ENCODE results near the gene NCBP2L. TPM values are rescaled to one million over a fixed set of nuclear protein-coding genes. Genes with fewer than 3 reads are reported as not detected.

Gene NCBP2L
- polyA plus RNA-seq, 4 donors, result 0.14 to 0.20 TPM; not detected in 2

DNA sequence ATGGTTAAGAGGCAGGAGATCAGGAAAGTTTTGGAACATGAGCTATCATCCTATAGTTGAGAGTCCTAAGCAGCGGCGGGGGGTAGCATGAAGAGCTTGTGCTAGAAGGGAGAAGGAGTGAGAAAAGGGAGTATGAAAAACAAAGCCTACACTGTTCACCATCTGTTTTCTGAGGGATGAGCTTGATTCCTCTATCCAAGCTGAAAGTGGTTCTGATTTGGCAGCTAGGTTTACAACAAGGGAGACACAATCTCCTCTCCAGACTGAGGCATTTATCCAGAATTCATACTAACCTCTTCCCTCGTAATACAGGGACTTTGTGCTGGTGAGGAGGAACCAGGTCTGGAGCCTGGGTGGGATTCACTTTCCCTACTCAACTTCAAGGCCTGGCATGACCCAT is 25.5 kb upstream of the NCBP2L start:
- no peak for DNase-seq (ENCODE audit: low read depth in 4 of 4, low spot score in 3 of 4)

DNA sequence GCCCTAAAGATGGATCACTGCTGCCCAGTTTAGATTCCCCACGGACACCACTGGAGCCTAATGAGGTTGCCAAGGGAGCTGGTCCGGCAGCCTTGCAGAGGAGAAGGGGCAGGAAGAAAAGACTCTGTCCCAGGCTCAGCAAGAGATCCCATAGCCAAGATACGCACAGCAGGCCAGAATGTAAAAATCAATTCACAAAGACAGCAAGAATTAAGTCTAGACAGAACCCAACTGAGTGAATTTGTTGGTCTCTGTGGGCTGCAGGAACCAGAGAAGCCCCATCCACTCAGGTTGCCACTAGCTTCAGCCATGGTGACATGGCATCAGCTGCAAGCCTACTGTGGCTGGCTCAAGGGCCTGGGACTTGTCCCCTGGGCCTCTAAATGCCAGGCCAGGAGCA is 24.8 kb upstream of the NCBP2L start:
- no peak for DNase-seq (ENCODE audit: low read depth in 4 of 4, low spot score in 3 of 4)

DNA sequence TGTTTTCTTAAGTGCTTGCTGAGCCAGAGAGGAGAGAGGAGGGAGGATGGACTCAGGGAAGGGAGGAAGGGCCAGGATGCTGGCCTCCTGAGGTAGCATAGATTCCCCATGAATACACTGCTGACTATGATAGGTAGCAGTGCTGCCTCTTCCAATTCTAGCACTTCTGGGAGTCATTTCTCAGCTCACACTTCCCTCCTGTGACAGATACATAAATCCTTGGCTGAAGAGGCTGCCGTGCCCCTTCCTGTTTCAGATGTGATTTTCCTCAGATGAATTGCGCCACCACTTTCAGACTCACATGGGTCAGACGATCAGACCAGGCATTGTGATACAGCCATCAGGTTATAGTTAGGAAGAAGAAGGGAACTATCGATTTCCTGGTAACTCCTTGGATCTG is 24.3 kb upstream of the NCBP2L start:
- DNase-seq (ENCODE audit: low read depth in 4 of 4, low spot score in 3 of 4), result no peak

DNA sequence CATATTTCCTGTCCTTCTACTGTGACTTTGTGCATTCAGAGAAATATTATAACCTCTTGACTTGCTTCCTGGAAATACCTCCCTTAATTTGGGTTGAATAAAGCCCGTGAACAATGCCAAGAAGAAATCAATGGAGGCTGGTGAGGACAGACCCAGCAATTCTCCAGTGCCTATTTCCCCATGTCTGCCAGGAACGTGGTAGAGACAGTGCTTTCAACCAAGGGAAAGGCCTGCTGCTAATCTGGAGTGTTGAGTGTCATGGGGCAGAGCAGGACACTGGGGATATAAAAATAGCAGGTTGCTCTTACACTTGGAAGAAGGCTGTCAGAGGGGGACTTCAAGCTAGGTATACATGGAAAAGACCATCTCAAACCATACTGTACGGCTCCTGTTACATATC is 21.8 kb upstream of the NCBP2L start:
- no peak for DNase-seq (ENCODE audit: low read depth in 4 of 4, low spot score in 3 of 4)

DNA sequence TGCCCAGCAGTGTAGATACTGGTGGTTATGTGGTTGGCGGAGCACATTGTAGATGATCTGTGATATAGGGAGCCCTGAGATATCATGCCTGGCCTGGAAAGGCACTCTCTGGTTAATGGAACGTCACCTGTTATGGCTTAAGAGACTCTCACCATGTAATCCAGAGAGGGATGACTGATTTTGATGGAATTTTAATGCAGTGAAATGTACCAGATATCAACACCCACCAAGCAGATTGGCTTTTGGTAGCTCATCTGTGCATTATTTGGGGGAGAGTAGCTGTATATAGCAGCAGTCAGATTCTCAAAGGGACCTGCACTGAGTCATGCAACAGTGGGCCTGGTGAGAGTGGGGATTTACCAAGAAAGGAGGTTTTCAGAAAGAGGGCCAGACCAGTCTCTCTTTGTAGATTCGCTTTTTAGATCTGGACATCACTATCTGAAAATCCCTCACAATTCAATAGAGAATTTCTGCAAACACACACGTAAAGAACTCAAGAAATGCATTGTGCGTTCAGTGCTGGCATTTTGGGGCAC is 19.2 kb upstream of the NCBP2L start:
- no peak for DNase-seq (ENCODE audit: low read depth in 4 of 4, low spot score in 3 of 4)

DNA sequence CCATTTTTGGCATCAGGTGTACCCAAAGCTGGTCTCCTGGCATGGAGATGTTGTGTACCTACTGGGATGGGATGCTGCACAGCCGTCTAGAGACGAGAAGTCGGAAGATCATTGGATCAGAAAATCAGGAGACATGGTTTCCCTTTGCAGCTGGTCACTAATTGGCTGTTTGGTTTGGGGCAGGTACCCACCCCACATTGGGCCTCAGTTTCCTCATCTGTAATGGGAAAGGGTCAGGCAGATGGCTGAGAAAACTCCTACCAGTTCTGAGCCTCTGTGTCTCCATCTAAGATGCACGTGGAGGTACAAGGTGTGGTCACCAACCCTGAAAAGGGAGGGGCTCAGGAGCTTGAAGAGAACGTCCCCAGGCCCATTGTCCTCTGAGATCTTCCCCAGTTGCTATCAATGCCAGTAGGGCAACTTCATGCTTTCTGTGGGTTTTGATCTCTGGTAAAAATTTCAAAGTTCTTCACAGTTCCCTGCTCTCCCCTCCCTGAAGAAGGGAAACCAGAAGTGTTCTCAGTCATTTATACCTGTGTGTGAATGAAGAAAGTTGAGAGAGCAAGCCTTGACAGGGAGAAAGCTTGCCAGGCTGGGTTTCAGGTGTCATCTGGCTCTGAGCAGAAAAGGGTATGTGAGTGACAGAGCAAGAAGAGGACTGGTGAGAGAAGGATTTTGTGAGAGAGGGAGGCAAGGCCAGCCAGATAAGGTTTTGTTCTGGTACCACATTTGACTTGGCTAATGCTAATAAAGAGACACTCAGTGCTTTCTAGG is 17.0 kb upstream of the NCBP2L start:
- DNase-seq (ENCODE audit: low read depth in 4 of 4, low spot score in 3 of 4), result no peak

DNA sequence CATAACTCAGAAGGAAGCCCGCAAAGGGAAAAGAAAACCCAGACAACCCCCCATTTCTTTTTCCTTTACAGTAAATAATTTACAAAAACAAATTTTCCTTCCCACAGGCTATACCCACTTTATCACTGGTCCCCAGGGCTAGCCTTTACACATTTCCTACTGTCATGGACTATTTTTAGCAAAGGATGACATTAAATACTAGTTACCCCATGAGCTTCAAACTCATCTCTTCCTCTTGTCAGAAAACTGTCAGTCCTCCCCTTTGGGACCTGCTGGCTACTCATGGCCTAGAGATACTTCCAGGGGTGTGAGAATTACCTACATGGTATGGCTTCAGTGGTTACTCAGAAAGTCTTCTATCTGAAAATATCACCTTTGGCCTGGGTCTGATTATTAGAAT is 13.9 kb upstream of the NCBP2L start:
- DNase-seq (ENCODE audit: low read depth in 4 of 4, low spot score in 3 of 4), result no peak

DNA sequence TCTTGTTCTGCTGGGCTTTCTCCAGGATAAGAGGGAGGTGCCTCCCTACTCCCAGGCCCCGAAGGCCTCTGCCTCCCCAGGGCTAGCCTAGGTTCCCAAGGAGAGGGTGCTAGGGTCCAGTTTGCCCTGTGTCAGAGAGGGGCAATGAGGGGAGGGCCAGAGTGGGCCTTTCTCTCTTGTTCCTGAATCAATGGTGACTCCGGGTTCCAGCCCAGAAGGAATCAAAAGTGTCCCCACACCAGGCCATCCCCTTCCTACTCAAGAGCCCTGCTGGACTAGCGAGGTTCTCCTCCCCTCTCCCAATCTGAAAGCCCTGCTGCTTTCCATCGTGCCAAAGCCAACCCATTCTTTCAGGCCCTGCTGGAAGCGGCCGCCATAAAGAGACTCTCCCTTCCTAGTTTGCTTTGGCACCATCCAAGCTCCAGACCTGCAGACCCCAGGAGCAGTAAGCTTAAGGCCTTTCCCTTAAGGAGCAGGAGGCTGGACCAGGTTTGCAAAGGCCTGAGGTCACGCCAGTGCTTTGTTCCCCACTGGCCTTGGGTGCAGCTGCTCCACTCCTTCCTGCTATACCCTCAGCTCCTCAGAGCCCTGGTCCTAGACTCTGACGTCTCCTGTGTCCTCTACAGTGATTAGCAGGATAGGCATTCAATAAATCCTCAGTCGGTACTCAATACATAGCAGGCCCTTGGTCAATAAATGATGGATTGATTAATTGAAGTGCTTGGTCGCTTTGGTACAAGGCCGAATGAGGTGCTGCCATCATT is 12.5 kb upstream of the NCBP2L start:
- DNase-seq (ENCODE audit: low read depth in 4 of 4, low spot score in 3 of 4), result no peak

DNA sequence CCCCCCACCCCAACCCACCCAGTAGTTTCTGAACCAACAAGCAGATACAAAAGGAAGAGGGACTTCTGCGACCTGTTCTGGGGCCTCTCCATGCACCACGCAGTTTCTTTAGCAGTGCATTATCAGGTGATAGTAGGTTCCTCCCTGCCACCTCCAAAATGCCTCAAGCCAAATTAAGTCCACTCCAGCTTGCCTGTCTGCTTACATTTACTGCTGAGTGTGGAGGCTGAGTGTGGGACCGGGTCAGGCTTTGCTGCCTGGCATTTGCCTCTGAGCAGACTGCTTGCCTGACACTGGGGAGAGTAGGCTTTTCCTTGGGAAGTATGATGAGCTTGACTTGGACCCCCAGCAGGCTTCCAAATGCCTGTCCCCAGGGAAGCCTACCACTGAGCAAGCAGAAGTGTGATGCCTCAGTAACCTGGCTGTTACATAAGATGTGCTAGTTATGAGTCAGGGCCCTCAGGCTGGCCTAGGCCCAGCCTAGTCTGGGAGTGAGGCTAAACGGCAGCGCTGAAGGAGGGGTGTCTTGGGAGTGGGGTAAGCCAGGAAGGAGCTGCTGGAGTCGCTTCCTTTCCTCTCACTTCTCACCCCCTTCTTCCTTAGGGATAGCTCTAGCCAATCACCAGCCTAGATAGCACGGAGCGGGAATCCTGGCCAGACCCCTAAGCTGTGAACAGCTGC is 10.9 kb upstream of the NCBP2L start:
- no peak for DNase-seq (ENCODE audit: low read depth in 4 of 4, low spot score in 3 of 4)

DNA sequence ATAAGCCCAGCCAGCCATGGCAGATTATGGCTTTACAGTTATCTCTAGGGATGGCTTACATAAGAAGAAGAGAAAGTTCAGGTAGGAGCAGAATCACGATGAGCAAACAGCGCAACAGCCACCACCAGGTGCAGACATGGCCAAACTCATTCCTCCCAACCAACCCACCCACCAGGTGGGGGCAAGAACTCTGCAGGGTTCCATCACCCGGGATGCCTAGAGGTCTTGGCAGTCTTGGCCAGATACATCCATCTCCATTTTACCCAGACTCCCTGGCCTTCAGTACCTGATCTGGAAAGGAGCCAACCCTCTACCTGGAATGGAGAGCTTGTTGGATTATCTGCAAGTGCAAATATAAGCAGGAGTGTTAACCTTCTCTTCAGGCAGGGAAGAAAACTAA is 9.5 kb upstream of the NCBP2L start:
- DNase-seq (ENCODE audit: low read depth in 4 of 4, low spot score in 3 of 4), result no peak

DNA sequence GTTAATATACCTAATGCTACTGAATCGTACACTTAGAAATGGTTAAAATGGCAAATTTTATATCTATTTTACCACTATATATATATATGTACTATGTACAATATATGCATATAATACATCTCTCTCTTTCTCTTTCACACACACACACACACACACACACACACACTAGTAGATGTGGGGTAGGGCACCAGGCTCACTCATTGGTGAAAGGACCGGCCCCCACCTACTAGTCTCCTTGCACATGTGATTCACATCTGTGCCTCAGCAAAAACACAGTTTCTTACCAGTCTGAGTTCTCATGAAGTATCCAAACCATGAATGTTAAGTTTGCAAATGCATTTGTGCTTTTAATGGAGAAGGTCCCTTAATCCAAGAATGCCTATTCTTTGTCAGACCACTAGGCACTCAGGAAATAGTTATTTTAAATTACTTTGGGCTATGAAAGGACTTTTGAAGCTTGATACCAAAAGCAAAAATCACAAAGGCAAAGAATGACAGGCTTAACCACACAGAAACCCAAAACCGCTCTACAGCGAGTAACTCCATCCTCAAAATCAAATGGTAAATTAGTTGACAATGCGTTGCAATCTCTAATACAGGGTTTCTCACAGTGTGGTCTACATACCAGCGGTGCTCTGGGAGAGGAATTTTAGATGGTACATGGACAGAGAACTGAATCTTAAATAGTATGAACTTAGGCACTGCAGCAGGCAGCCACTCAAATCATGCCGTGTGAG is 7.8 kb upstream of the NCBP2L start:
- DNase-seq (ENCODE audit: low read depth in 4 of 4, low spot score in 3 of 4), result no peak

DNA sequence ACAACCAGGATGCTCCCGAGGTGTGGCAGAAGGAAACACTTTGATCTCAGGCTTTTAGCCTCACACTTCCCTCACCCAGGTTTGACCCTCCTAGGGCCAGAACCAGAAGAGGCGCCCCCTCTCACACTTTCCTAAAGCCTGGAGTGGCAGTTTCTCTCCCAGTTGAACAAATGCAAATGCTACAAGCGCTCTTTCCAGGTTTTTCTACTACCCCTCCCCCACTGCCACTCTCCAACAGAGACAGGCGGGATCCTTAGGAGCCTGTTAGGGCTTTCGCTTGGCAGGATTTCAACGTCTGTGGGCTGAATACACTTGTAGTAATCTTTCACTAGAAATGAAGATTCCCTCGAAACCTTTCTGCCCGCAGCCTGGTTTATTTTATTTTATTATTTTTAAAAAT is 4.3 kb upstream of the NCBP2L start:
- no peak for DNase-seq (ENCODE audit: low read depth in 4 of 4, low spot score in 3 of 4)

DNA sequence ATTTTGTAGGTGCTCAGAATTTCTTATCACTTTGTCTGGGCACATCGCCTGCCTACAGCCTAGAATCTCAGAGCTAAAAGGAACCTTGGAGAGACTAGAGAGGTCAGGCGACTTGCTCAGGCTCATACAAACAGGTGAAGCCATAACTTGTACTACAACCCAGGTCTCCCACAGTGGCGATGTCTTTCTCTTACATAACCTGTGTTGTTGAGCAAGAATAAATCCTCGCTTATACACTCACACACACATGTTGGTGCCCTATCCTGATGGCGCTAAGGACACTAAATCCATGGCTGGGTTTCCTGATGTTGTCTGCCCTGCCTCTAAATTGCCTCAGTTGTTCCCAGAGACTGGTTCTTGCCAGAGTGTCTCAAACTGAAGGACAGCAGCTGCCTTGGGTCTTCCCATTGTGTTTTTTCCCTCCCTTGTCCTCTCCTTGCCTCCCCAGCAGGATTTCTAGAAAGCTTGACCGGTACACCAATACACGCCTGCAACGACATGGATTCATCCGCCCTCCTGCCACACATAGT is 3.6 kb upstream of the NCBP2L start:
- DNase-seq (ENCODE audit: low read depth in 4 of 4, low spot score in 3 of 4), result no peak

DNA sequence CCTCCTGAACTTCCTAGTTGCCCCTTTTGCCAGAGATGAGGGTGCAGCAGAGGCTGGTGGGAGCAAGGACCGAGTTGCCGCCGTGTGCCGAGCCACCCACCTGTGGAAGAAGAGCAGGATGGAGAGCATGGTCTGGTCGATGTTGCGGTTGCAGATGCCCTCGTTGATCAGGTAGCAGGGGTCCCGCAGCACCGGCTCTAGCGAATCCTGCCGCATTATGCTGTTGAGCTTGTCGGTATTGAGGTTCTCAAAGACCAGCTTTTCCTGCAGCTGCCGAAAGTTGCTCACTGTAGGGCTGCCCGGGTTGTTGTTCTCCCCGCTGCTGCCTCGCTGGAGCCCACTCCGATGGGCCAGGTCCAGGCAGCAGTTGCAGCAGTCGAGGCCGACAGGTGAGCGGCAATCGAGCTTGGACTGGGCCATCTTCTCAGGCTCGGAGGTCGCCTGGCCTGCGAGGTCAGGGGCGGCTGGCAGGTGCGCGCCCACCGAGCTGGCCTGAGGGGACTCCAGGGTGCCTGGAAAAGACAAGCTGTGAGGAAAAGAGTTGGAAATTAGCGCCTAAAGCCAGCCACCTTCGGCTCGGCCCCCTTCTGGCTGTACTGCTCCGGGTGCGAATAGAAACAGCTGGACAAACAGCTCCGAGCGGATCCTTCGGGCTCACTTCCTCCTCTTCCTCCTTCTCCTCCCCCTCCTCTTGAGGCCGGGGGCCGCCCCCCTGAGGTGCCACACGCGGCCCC is 2.4 kb upstream of the NCBP2L start:
- no peak for DNase-seq (ENCODE audit: low read depth in 4 of 4, low spot score in 3 of 4)

DNA sequence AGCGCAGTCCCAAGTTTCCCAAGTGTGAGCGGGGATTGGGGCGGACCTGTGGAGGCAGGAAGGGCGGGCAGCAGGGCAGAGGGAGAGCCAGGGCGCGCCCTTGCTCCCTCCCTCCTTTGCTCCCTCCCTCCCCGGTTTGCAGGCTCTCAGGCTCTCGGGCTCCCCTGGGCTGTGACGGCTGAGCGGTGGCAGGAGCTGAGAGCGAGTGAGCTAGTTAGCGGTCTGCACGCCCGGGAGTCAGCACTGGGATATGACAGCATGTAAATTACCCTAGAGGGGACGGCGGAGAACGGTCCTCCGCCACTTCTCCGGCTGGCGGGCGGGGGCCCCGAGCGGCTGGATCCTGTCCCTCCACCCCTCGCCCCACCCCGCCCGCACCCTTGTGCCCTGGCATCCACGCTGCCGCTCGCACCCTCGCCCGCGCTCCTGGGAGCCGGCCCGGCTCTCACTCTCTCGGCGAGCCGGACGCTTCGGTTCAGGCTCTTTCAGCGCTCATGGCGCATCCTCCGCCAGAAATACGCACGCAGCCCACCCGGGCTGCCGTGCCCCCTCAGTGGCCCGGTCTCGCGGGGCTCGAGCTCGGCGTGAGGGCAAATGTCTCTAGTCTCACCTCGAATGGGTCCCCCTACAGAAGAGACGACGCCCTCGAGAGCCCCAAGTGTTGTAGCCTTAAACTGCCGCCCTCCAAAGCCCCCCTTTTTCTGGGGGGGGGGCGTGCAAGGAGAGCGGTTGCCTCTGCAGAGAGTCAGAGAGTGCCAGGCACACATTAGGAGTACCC is 1.6 kb upstream of the NCBP2L start, which contains the start of gene TSC22D3:
Gene TSC22D3 (minus strand): TSS at position 54 of the 778 bp plus-strand sequence. CDS start 368 bp downstream, outside the sequence.
- peak in 1 of 4 donors; percentile 39 for DNase-seq (ENCODE audit: low read depth in 4 of 4, low spot score in 3 of 4)

DNA sequence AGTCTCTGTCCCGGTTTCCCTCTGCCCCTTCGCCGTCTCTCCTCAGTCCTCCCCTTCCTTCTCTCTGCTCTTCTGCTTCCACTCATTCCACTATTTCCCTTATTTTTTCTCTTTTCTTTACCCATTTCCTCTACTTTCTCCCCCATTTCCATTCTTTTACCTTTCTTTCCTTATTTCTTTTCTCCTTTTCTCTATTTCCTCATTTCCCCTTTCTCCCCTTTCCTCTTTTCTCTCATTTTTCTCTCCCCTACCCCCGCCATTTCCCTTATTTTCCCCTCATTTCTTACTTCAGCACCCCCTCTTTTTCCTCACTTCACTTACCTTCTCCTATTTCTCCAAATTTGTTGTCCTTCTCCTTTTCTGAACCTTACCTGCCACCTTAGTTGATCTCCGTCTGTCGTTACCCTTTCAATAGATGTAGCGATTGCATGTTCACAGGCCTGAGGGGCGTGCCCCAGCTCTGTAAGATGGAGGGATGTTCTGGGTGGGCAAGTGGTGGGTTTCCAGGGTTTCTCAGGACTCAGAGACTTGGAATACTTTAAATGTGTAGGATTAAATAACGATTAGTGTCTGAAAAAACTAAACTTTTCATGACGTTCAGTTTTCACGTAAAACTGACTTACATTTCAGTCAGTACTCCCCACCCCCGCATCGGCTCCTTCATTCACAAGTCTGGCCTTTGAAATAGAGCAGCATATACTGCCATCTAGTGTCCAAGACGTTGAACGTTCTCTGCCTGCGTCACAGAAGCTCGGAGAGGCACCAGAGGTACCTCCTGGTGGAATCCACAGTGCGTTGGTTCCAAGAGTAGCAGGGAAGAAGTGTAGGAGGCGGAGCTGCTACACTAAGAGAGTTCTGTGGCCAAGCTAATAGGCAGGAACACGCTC is 641 bp upstream of the NCBP2L start:
- peak; percentile 62 to 79 (median 68) for DNase-seq (ENCODE audit: low read depth in 4 of 4, low spot score in 3 of 4)

DNA sequence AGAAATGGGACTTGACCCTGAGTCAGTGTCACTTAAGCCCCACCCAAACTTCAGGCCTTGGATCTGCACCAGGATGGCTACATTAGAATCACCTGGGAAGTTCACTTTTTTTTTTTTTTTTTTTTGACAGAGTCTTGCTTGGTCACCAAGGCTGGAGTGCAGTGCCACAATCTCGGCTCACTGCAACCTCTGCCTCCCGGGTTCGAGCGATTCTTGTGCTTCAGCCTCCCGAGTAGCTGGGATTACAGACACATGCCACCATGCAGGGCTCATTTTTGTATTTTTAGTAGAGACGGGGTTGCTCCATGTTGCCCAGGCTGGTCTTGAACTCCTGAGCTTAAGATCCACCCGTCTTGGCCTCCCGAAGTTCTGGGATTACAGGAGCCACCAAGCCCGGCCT is 3.0 kb downstream of the NCBP2L start:
- DNase-seq (ENCODE audit: low read depth in 4 of 4, low spot score in 3 of 4), result no peak

DNA sequence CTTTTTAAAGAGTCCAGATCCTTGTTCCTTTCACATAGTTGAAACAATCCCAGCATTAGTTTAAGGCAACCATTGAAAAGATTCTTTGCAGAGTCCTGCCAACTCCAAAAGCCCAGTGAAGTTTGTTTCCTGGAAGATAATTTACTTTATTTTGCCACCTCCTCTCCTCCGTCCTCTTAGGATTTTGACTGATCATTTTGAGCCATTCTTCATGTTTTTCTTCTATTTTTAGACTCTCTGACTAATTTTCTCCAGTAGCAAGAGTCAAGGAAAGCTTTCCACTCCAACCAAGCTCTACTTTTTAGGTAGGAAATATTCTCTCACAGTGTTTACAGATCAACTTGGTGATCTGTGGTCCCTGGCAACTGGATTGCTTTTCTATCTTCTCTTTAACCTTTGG is 10.3 kb downstream of the NCBP2L start:
- DNase-seq (ENCODE audit: low read depth in 4 of 4, low spot score in 3 of 4), result no peak

All from left renal pelvis (tissue), 4 donors.